GM10248 (cell line): Measurements from ENCODE around the gene ATP5MG.
A peak's percentile ranks its signal among the peaks of the same experiment; 100 is the strongest.

Source experiments
- CTCF ChIA-PET: fragments of 300-600 bp; sonication (Branson Sonifier 250); formaldehyde crosslinking; extraction: SDS; loops from one replicate; lab custom pipeline; 2021; ENCODE audit warnings: antibody characterized with exemption; lab: Yijun Ruan, JAX
- POLR2A ChIA-PET: fragments of 350-650 bp; sonication (Branson Sonifier 250); formaldehyde crosslinking; extraction: SDS; loops from one replicate; lab custom pipeline; 2020; ENCODE audit warnings: antibody characterized with exemption; lab: Yijun Ruan, JAX
- DNase-seq: peaks from one replicate; pipeline ENCODE4 v3.0.0; 2012; ENCODE audit errors: extremely low spot score
- TF ChIP-seq, protein P1 (sequence below): IDR thresholded peaks from 2 replicates; pipeline ENCODE4 v1.5.1; 2012; ENCODE audit warnings: mild to moderate bottlenecking, low read depth; ENCODE audit errors: extremely low read depth, missing control alignments, control extremely low read depth

ATP5MG gene, protein sequence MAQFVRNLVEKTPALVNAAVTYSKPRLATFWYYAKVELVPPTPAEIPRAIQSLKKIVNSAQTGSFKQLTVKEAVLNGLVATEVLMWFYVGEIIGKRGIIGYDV

GRCh38 chr11:118401151-118401879 is at the start of gene ATP5MG:
ATP5MG (plus strand) TSS chr11:118401606; CDS start chr11:118401666, 60 bp downstream.
- ChIA-PET CTCF (interaction anchor here (0.8 to 1.1 kb wide), 2 partner anchors 24 to 38 kb away, joined by 3 read pairs; no protein-coding TSS in a partner anchor), POLR2A (interaction anchor here (0.5 kb wide), 1 partner anchor 9 kb away, joined by 3 read pairs; no protein-coding TSS in a partner anchor)
- TF ChIP-seq, protein P1, sequence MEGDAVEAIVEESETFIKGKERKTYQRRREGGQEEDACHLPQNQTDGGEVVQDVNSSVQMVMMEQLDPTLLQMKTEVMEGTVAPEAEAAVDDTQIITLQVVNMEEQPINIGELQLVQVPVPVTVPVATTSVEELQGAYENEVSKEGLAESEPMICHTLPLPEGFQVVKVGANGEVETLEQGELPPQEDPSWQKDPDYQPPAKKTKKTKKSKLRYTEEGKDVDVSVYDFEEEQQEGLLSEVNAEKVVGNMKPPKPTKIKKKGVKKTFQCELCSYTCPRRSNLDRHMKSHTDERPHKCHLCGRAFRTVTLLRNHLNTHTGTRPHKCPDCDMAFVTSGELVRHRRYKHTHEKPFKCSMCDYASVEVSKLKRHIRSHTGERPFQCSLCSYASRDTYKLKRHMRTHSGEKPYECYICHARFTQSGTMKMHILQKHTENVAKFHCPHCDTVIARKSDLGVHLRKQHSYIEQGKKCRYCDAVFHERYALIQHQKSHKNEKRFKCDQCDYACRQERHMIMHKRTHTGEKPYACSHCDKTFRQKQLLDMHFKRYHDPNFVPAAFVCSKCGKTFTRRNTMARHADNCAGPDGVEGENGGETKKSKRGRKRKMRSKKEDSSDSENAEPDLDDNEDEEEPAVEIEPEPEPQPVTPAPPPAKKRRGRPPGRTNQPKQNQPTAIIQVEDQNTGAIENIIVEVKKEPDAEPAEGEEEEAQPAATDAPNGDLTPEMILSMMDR = no peak
- DNase-seq = peak; percentile 91

GRCh38 chr11:118353084-118353710 is 48.2 kb upstream of the ATP5MG start:
- TF ChIP-seq, protein P1 = peak; percentile 14
- CTCF ChIA-PET = interaction anchor here (1.1 to 2.1 kb wide), 9 partner anchors 9 to 216 kb away, joined by 3 to 7 read pairs (median 4); partner anchors contain the start of genes CD3D and MPZL3
- POLR2A ChIA-PET = no interaction called here
- peak; percentile 33 for DNase-seq

DNA sequence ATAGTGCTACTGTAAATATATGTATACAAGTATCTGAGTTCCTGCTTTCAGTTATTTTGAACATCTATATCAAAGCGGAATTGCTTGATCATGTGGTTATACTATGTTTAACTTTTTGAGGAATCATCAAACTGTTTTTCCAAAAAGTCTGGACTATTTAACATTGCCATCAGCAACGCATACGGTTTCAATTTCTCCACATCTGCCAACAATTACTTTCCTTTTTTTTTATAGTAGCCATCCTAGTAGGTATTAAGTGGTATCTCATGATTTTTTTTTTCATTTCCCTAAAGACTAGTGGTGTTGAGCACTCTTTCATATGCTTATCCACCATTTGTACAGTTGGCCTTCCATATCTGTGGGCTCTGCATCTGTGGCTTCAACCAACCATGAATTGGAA is 43.3 kb upstream of the ATP5MG start:
- TF ChIP-seq, protein P1 = no peak
- no peak for DNase-seq
- POLR2A ChIA-PET = no interaction called here
- CTCF ChIA-PET = no interaction called here

GRCh38 chr11:118359295-118359958 is 42.0 kb upstream of the ATP5MG start, which contains the start of gene UBE4A:
UBE4A (plus strand) TSS chr11:118359600; CDS start chr11:118365081, 5,481 bp downstream.
- peak; percentile 89 for DNase-seq
- POLR2A ChIA-PET = interaction anchor here (0.7 kb wide), 1 partner anchor 150 kb away, joined by 3 read pairs; no protein-coding TSS in a partner anchor
- CTCF ChIA-PET = interaction anchor here (0.8 to 2.3 kb wide), 3 partner anchors 20 to 161 kb away, joined by 3 to 10 read pairs (median 3); no protein-coding TSS in a partner anchor
- TF ChIP-seq, protein P1 = no peak

DNA sequence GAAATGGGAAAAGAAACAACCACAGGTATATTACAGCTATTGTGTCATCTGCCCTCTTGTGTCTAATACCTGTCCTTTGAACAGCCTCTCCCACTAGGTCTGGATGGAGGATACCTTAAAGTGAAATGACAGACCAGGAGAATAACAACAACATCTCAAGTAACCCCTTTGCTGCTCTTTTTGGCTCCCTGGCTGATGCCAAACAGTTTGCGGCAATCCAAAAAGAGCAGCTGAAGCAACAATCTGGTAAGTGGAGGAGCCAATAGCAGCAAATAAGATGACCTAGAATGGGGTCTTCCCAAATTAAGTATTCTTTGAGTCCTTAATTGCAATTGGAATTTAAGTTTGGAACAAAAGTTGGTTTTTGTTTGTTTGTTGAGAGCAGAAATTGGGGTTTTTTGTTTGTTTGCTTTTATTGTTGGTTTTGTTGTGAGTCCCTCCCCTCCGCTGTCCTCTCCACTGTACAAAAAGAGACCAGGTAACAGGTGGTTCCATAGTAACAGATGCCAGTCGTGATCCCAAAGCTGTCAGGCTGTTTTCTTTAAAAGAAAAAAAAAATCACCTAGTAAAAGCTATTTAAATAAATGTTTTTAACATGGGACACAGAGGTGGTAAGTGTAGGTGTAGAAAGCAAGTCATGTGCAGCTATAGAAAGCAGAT is 36.3 kb upstream of the ATP5MG start:
- ChIA-PET CTCF (interaction anchor here (0.9 to 8.3 kb wide), 6 partner anchors 13 to 193 kb away, joined by 3 to 44 read pairs (median 6); no protein-coding TSS in a partner anchor), POLR2A (interaction anchor here (1.5 kb wide), 1 partner anchor 73 kb away, joined by 20 read pairs; no protein-coding TSS in a partner anchor)
- DNase-seq = no peak
- TF ChIP-seq, protein P1 = no peak
